NCI-H146 treated with DMSO at 0.1 percent for 48 hours (cell line): ENCODE measurements around the gene ABCA2.
"Not testable (repeated sequence)": the region's sequence is repeated elsewhere in the genome, so short reads cannot be mapped to it uniquely, and the experiment has no call there.

Source experiments
- DNase-seq: peaks from one replicate; lab custom pipeline; 2025; ENCODE audit not compliant: unreplicated experiment; lab: John Stamatoyannopoulos, UW

ABCA2 gene

GRCh38 chr9:137064027-137064879 is 36.2 kb upstream of the ABCA2 start:
- peak; percentile 6 for DNase-seq

- DNase-seq, result no peak
Observed at GRCh38 chr9:137063311-137064026, 35.4 kb upstream of the ABCA2 start.

DNA sequence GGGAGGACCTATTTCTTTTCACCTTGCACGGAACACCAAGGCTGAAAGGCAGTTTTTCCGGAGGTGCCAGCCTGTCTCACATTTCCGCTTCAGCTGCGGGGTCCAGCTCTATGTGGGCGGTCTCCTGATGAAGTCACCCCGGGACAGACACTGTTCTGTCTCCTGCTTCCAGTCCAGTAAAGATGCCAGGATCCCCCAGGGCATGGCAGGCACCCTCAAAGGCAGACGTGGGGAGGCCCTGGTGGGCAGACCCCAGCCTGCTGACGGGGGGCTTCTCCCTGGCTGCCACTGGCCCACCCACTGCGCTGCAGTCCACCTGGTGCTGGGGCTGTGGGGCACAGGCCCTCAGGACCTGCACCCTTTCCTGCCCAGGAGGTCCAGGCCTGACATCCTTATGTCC is 34.8 kb upstream of the ABCA2 start:
- DNase-seq, result not testable (repeated sequence)

- DNase-seq, result no peak
Observed at GRCh38 chr9:137062384-137062783, 34.3 kb upstream of the ABCA2 start.

- peak; percentile 38 for DNase-seq
Observed at GRCh38 chr9:137058521-137059234, 30.6 kb upstream of the ABCA2 start.

DNA sequence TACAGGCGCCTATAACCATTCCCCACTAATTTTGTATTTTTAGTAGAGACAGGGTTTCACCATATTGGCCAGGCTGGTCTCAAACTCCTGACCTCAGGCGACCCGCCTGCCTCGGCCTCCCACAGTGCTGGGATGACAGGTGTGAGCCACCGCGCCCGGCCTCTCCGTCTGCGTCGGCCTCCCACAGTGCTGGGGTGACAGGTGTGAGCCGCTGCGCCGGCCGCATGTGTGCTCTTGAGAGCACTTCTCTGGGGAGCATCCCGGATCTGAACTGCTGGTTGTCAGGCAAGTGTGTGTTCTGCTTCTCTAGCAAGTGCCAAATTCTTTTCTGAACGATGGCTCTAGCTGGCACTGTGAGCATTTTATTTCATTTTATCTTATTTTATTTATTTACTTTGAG is 29.5 kb upstream of the ABCA2 start:
- DNase-seq, result peak; percentile 16

DNA sequence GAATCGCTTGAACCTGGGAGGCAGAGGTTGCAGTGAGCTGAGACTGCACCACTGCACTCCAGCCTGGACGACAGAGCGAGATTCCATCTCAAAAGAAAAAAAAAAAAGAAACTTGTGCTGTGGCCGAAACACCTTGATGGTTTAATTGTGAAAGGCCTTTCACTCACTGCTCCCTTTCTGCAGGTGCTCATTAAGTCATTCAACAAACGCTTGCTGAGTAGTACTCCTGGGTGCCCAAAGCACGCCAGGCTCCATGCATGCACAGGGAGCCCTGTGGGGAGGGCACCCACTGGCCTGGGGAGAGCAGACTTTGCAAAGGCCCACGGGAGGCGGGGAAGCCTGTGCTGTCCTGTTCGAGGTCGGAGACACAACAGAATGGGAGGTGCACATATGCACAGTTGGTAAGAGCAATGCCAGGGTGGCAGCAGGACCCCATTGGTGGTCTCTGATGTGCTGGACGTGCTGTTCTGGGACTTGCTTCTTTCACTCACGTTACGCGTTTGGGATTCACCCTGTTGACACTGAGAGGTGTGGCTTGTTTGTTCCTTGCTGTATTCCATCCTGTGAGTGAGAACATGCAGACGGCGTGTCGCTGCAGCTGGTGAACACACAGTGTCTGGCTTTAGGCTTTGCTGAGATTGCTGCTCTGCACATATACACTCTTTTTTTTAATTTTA is 28.8 kb upstream of the ABCA2 start:
- DNase-seq, result no peak

GRCh38 chr9:137055385-137056364 is 27.6 kb upstream of the ABCA2 start:
- DNase-seq, result no peak

GRCh38 chr9:137054932-137055384 is 26.9 kb upstream of the ABCA2 start:
- DNase-seq, result no peak

DNA sequence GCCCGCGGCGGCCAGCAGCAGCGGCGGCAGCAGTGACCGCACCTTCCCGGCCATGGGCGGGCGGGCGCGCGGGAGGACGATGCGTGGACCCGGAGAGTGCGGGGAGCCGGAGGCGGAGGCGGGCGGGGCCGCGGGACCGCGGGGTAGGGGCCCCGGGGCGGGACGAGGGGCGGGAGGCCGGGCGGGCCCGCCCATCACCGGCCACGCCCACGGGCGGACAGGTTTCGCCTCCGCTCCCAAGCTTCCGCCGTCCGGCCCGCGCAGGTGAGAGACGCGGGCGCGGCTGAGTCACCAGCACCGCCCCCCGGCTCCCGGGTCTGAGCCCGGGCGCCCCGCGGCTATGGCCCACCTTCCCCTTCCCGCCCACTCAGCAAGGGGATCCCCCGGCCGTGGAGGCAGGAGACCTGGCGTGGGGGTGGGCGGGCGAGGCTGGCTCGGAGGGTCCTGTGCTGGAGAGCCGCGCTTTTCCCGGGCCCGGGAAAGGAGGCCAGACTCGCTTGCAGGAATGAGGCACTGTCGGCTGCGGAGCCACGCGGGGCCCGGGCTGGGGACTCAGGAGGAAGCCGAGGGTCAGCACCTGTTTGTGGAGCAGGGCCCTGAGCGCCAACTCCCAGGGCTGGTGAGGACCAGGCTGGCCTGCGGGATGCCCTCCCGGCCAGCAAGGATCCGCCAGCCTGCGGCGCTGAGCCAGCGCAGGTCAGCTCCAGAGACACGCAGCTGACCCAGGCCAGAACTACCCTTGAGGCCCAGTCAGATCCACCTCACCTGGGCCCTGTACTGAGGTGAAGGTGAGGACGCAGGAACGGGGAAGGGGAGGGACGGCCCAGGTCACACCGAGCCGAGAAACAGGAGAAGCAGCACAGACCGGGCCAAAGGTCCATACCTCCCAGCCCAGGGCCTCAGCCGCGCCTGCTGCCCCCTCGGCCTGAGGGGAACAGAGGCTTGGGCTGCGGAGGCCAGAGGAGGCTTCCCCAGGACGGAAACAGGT is 26.2 kb upstream of the ABCA2 start, which contains the start of gene ENTPD2:
TSS of gene ENTPD2 (minus strand) at position 118 of the 988 bp plus-strand sequence. CDS start at position 54, 64 bp downstream.
- no peak for DNase-seq

GRCh38 chr9:137052998-137053943 is 25.2 kb upstream of the ABCA2 start:
- DNase-seq, result no peak

GRCh38 chr9:137052293-137052692 is 24.3 kb upstream of the ABCA2 start:
- no peak for DNase-seq

GRCh38 chr9:137051145-137051724 is 23.2 kb upstream of the ABCA2 start:
- DNase-seq, result no peak

GRCh38 chr9:137050570-137050969 is 22.5 kb upstream of the ABCA2 start:
- DNase-seq, result no peak

DNA sequence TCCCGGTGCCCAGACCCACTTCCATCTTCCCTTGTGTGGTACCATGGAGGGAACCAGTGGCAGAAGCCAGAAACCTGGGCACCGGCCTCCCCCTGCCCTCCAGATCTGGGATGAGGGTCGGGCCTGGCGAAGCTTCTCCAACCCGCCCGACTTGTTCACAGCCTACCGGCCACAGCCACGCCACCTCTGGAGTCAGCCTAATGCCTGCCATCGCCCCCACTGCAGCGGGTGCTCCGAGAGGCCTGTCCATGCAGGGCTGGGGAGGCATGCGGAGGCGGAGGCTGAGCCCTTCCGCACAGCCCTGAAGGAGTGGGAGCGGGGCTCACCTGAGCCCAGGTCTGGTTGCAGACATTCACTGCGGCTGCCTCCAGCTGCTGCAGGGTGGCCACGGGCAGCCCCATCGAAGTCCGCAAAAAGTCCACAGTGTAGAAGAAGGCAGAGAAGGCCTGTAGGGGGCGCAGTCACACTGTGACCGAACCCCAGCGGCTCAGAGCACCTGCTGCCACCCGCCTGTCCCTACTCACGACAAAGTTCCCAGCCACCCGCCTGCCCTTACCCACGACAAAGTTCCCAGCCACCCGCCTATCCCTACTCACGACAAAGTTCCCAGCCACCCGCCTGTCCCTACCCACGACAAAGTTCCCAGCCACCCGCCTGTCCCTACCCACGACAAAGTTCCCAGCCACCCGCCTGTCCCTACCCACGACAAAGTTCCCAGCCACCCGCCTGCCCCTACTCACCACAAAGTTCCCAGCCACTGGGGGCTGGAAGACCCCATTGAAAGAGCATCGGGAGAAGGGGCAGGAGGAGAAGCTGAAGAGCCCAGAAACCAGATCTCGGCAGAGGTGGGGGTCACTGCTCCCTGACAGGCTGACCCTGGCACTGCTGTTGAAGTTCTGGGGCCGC is 21.8 kb upstream of the ABCA2 start:
- DNase-seq, result no peak
